Urothelium cell line (cell line): ENCODE data around the gene FOXP2.

Experiments used
- DNase-seq: peaks from one replicate; pipeline ENCODE4 v3.0.0; 2011; ENCODE audit warnings: low spot score, mixed read lengths
- FAIRE-seq: peaks from 2 replicates; lab custom pipeline; 2011; peaks lifted over from hg19 to GRCh38; lab: Jason Lieb, UNC

The FOXP2 gene

GRCh38 chr7:114703677-114704076 is 289.1 kb downstream of the FOXP2 start:
- FAIRE-seq: no peak
- DNase-seq: no peak

- FAIRE-seq (no peak), DNase-seq (no peak)
Observed at GRCh38 chr7:114708646-114709045, 294.0 kb downstream of the FOXP2 start.

- no peak for DNase-seq
- FAIRE-seq: no peak
Observed at GRCh38 chr7:114710499-114710898, 295.9 kb downstream of the FOXP2 start.

GRCh38 chr7:114711241-114711640 is 296.6 kb downstream of the FOXP2 start:
- DNase-seq: peak; percentile 11
- FAIRE-seq: no peak

GRCh38 chr7:114715907-114716306 is 301.3 kb downstream of the FOXP2 start:
- FAIRE-seq (no peak), DNase-seq (no peak)

GRCh38 chr7:114718861-114719260 is 304.2 kb downstream of the FOXP2 start:
- DNase-seq: no peak
- FAIRE-seq: no peak

- FAIRE-seq: no peak
- no peak for DNase-seq
Observed at GRCh38 chr7:114720725-114721124, 306.1 kb downstream of the FOXP2 start.

- FAIRE-seq (no peak), DNase-seq (no peak)
Observed at GRCh38 chr7:114722562-114722961, 307.9 kb downstream of the FOXP2 start.

GRCh38 chr7:114723308-114723707 is 308.7 kb downstream of the FOXP2 start:
- FAIRE-seq (no peak), DNase-seq (no peak)

- DNase-seq (no peak), FAIRE-seq (no peak)
Observed at GRCh38 chr7:114740095-114740494, 325.5 kb downstream of the FOXP2 start.

GRCh38 chr7:114740941-114741340 is 326.3 kb downstream of the FOXP2 start:
- no peak for DNase-seq
- FAIRE-seq: no peak

- FAIRE-seq (no peak), DNase-seq (no peak)
Observed at GRCh38 chr7:114741911-114742310, 327.3 kb downstream of the FOXP2 start.
